Trophoblast cell (in vitro differentiated cells and primary cell): ENCODE measurements around the gene KRTAP13-2.

Source experiments
- DNase-seq, 2 donors: peaks; one replicate each; pipeline ENCODE4 v3.0.0-alpha.2; 2016
- H2AFZ ChIP-seq: 2 replicates; pipeline ENCODE4 v1.6.1; 2013; ENCODE audit warnings: low read length, moderate library complexity, mild to moderate bottlenecking; ENCODE audit not compliant: insufficient read depth, poor library complexity
- H2AK5ac ChIP-seq: 2 replicates; pipeline ENCODE4 v1.6.1; 2013; ENCODE audit warnings: mild to moderate bottlenecking, low read length
- H2BK120ac ChIP-seq: 2 replicates; pipeline ENCODE4 v1.6.1; 2013; ENCODE audit warnings: low read length, mild to moderate bottlenecking, moderate library complexity; ENCODE audit not compliant: insufficient read depth, poor library complexity
- H2BK12ac ChIP-seq: 2 replicates; pipeline ENCODE4 v1.6.1; 2013; ENCODE audit warnings: mild to moderate bottlenecking, low read length, moderate library complexity
- H2BK5ac ChIP-seq: 2 replicates; pipeline ENCODE4 v1.6.1; 2013; ENCODE audit warnings: low read length, low read depth, moderate library complexity, mild to moderate bottlenecking; ENCODE audit not compliant: poor library complexity
- H3K14ac ChIP-seq: 2 replicates; pipeline ENCODE4 v1.6.1; 2013; ENCODE audit warnings: mild to moderate bottlenecking, low read length
- H3K18ac ChIP-seq: 2 replicates; pipeline ENCODE4 v1.6.1; 2013; ENCODE audit warnings: mild to moderate bottlenecking, low read length
- H3K23ac ChIP-seq: 2 replicates; pipeline ENCODE4 v1.6.1; 2013; ENCODE audit warnings: low read length
- H3K27ac ChIP-seq: 2 replicates; pipeline ENCODE4 v1.5.1; 2013; ENCODE audit warnings: low read depth, mild to moderate bottlenecking, inconsistent platforms, low read length, moderate library complexity
- H3K27me3 ChIP-seq: 2 replicates; pipeline ENCODE4 v1.6.1; 2013; ENCODE audit warnings: inconsistent platforms, mild to moderate bottlenecking, low read length, moderate library complexity; ENCODE audit not compliant: insufficient read depth
- H3K36me3 ChIP-seq, 2 experiments: 1 replicate in 1 of 2; 2 replicates in 1 of 2; pipeline ENCODE4 v1.6.1; 2013; ENCODE audit warnings: low read length in 2 of 2, mild to moderate bottlenecking in 2 of 2, moderate library complexity in 1 of 2; ENCODE audit not compliant: insufficient read depth in 2 of 2, control insufficient read depth in 1 of 2
- H3K4ac ChIP-seq: 2 replicates; pipeline ENCODE4 v1.6.1; 2013; ENCODE audit warnings: low read depth, mild to moderate bottlenecking, low read length, moderate library complexity
- H3K4me1 ChIP-seq, 2 experiments: 1 replicate in 1 of 2; 2 replicates in 1 of 2; pipeline ENCODE4 v1.6.1; 2013; ENCODE audit warnings: low read length in 2 of 2, mild to moderate bottlenecking in 2 of 2, moderate library complexity in 1 of 2; ENCODE audit not compliant: insufficient read depth in 2 of 2, control insufficient read depth in 1 of 2
- H3K4me2 ChIP-seq: 2 replicates; pipeline ENCODE4 v1.6.1; 2013; ENCODE audit warnings: inconsistent platforms, mild to moderate bottlenecking, low read length, moderate library complexity
- H3K4me3 ChIP-seq: 2 replicates; pipeline ENCODE4 v1.5.1; 2013; ENCODE audit warnings: mild to moderate bottlenecking, low read depth, low read length, inconsistent platforms
- H3K79me1 ChIP-seq: one replicate; pipeline ENCODE4 v1.6.1; 2013; ENCODE audit warnings: low read length
- H3K79me2 ChIP-seq: 2 replicates; pipeline ENCODE4 v1.6.1; 2013; ENCODE audit warnings: low read length, mild to moderate bottlenecking; ENCODE audit not compliant: control insufficient read depth, insufficient read depth, poor library complexity
- H3K9ac ChIP-seq: 2 replicates; pipeline ENCODE4 v1.6.1; 2013; ENCODE audit warnings: mild to moderate bottlenecking, low read length
- H3K9me3 ChIP-seq: 2 replicates; pipeline ENCODE4 v1.6.1; 2013; ENCODE audit warnings: low read depth, mild to moderate bottlenecking, control low read depth, inconsistent platforms, low read length; ENCODE audit not compliant: insufficient read depth
- H4K12ac ChIP-seq: 2 replicates; pipeline ENCODE4 v1.6.1; 2013; ENCODE audit warnings: low read depth, mild to moderate bottlenecking, low read length, moderate library complexity
- H4K8ac ChIP-seq: 2 replicates; pipeline ENCODE4 v1.6.1; 2013; ENCODE audit warnings: low read depth, mild to moderate bottlenecking, low read length, moderate library complexity
- H4K91ac ChIP-seq: one replicate; pipeline ENCODE4 v1.6.1; 2013; ENCODE audit warnings: low read depth, mild to moderate bottlenecking, low read length, moderate library complexity
- WGBS: extraction: QIAGEN DNeasy Blood & Tissue Kit; methylation state at CpG from one replicate; pipeline ENCODE4 v1.1.7; 2013; ENCODE audit warnings: missing lambda C conversion rate; ENCODE audit not compliant: insufficient read length, insufficient coverage; ENCODE audit errors: extremely low coverage; 5-methylcytosine and 5-hydroxymethylcytosine counted together

Gene KRTAP13-2

GRCh38 chr21:30391492-30392025, 19.5 kb upstream of the KRTAP13-2 start:
- Histone ChIP-seq H4K91ac (no peak overlapping the region), H2AFZ (no peak overlapping the region), H3K27me3 (no peaks in the 10 kb centered on the region), H3K18ac (no peak overlapping the region), H3K79me1 (no peaks in the 10 kb centered on the region), H3K4ac (no peak overlapping the region), H3K9ac (no peak overlapping the region), H3K4me3 (no peak overlapping the region), H3K4me1 (no peaks in the 10 kb centered on the region), H4K8ac (no peak overlapping the region), H2AK5ac (no peak overlapping the region), H2BK12ac (no peak overlapping the region), H3K9me3 (no peaks in the 10 kb centered on the region), H4K12ac (no peak overlapping the region), H2BK120ac (no peak overlapping the region), H3K14ac (no peak overlapping the region), H3K27ac (no peak overlapping the region), H3K23ac (no peak overlapping the region), H2BK5ac (no peak overlapping the region), H3K36me3 (no peaks in the 10 kb centered on the region), H3K79me2 (no peaks in the 10 kb centered on the region), H3K4me2 (no peak overlapping the region)
- no CpG with 5 or more reads among the region's 2 CpGs for WGBS
- DNase-seq, result no peak

- no peak overlapping the region for H3K4ac ChIP-seq
- no peak overlapping the region for H2BK5ac ChIP-seq
- H3K36me3 ChIP-seq, result no peaks in the 10 kb centered on the region
- no peaks in the 10 kb centered on the region for H3K79me1 ChIP-seq
- H2BK120ac ChIP-seq, result no peak overlapping the region
- H4K12ac ChIP-seq, result no peak overlapping the region
- no peak overlapping the region for H3K14ac ChIP-seq
- H3K9me3 ChIP-seq, result no peaks in the 10 kb centered on the region
- H3K27ac ChIP-seq, result no peak overlapping the region
- H2AFZ ChIP-seq, result no peak overlapping the region
- no CpG with 5 or more reads among the region's 1 CpG for WGBS
- H3K9ac ChIP-seq, result no peak overlapping the region
- no peak overlapping the region for H4K8ac ChIP-seq
- no peak overlapping the region for H2AK5ac ChIP-seq
- no peak for DNase-seq
- no peak overlapping the region for H4K91ac ChIP-seq
- H3K18ac ChIP-seq, result no peak overlapping the region
- H3K27me3 ChIP-seq, result no peaks in the 10 kb centered on the region
- no peaks in the 10 kb centered on the region for H3K4me1 ChIP-seq
- no peak overlapping the region for H2BK12ac ChIP-seq
- H3K23ac ChIP-seq, result no peak overlapping the region
- H3K79me2 ChIP-seq, result no peaks in the 10 kb centered on the region
- no peak overlapping the region for H3K4me2 ChIP-seq
- H3K4me3 ChIP-seq, result no peak overlapping the region
Observed at GRCh38 chr21:30382201-30382600, 10.1 kb upstream of the KRTAP13-2 start.

GRCh38 chr21:30355906-30356305, 16.2 kb downstream of the KRTAP13-2 start:
- Histone ChIP-seq H3K79me1 (no peaks in the 10 kb centered on the region), H3K14ac (no peak overlapping the region), H4K8ac (no peak overlapping the region), H2BK12ac (no peak overlapping the region), H4K12ac (no peak overlapping the region), H2AFZ (no peak overlapping the region), H4K91ac (no peak overlapping the region), H3K79me2 (no peaks in the 10 kb centered on the region), H3K27me3 (no peaks in the 10 kb centered on the region), H2BK120ac (no peak overlapping the region), H2AK5ac (no peak overlapping the region), H2BK5ac (no peak overlapping the region), H3K4me3 (no peak overlapping the region), H3K4ac (no peak overlapping the region), H3K4me2 (no peak overlapping the region), H3K18ac (no peak overlapping the region), H3K27ac (no peak overlapping the region), H3K36me3 (no peaks in the 10 kb centered on the region), H3K9me3 (no peaks in the 10 kb centered on the region), H3K4me1 (no peaks in the 10 kb centered on the region), H3K9ac (no peak overlapping the region), H3K23ac (no peak overlapping the region)
- WGBS, result no CpG with 5 or more reads among the region's 3 CpGs
- DNase-seq, result no peak

GRCh38 chr21:30354308-30355005, 17.6 kb downstream of the KRTAP13-2 start:
- Histone ChIP-seq H3K9ac (no peak overlapping the region), H3K4me1 (no peaks in the 10 kb centered on the region), H3K27me3 (no peaks in the 10 kb centered on the region), H3K23ac (no peak overlapping the region), H3K27ac (no peak overlapping the region), H4K8ac (no peak overlapping the region), H3K36me3 (no peaks in the 10 kb centered on the region), H4K91ac (no peak overlapping the region), H3K4me2 (no peak overlapping the region), H3K9me3 (no peaks in the 10 kb centered on the region), H2BK5ac (no peak overlapping the region), H4K12ac (no peak overlapping the region), H2BK12ac (no peak overlapping the region), H3K4ac (no peak overlapping the region), H2AFZ (no peak overlapping the region), H3K4me3 (no peak overlapping the region), H2AK5ac (no peak overlapping the region), H3K79me2 (no peaks in the 10 kb centered on the region), H2BK120ac (no peak overlapping the region), H3K79me1 (no peaks in the 10 kb centered on the region), H3K18ac (no peak overlapping the region), H3K14ac (no peak overlapping the region)
- no peak for DNase-seq
- WGBS, result no CpG with 5 or more reads among the region's 1 CpG
